HG02678 (cell line): ENCODE results near the gene NBPF8.
"Not testable (repeated sequence)": the region's sequence is repeated elsewhere in the genome, so short reads cannot be mapped to it uniquely, and the experiment has no call there.

Experiments
- ATAC-seq: cut with Tn5 transposase; IDR thresholded peaks from one replicate; pipeline ENCODE4 v1.9.1; 2021; ENCODE audit warnings: mild to moderate bottlenecking, moderate library complexity; ENCODE audit not compliant: unreplicated experiment

NBPF8 gene

GRCh38 chr1:120414911-120415480, at the start of gene NBPF8:
NBPF8 (plus strand) TSS chr1:120415035; CDS start chr1:120436523, 21,488 bp downstream.
- ATAC-seq, result peak; percentile 100

GRCh38 chr1:120367709-120368108, 47.1 kb upstream of the NBPF8 start:
- ATAC-seq, result not testable (repeated sequence)

GRCh38 chr1:120386651-120387050, 28.2 kb upstream of the NBPF8 start:
- ATAC-seq, result not testable (repeated sequence)

GRCh38 chr1:120388597-120389126, 26.2 kb upstream of the NBPF8 start:
- ATAC-seq, result not testable (repeated sequence)

GRCh38 chr1:120391365-120391764, 23.5 kb upstream of the NBPF8 start:
- not testable (repeated sequence) for ATAC-seq

- ATAC-seq, result not testable (repeated sequence)
Measured at GRCh38 chr1:120393316-120394232, 21.3 kb upstream of the NBPF8 start.

- ATAC-seq, result not testable (repeated sequence)
Measured at GRCh38 chr1:120405348-120405747, 9.5 kb upstream of the NBPF8 start.

- ATAC-seq, result peak; percentile 12
Measured at GRCh38 chr1:120414451-120414850, 384 bp upstream of the NBPF8 start.

- ATAC-seq, result not testable (repeated sequence)
Measured at GRCh38 chr1:120415492-120415961, 692 bp downstream of the NBPF8 start.

- not testable (repeated sequence) for ATAC-seq
Measured at GRCh38 chr1:120425063-120425462, 10.2 kb downstream of the NBPF8 start.

- ATAC-seq, result not testable (repeated sequence)
Measured at GRCh38 chr1:120431626-120432025, 16.8 kb downstream of the NBPF8 start.

- ATAC-seq, result not testable (repeated sequence)
Measured at GRCh38 chr1:120433831-120434230, 19.0 kb downstream of the NBPF8 start.

- ATAC-seq, result not testable (repeated sequence)
Measured at GRCh38 chr1:120449124-120449523, 34.3 kb downstream of the NBPF8 start.
